Trophoblast cell (in vitro differentiated cells and primary cell): ENCODE measurements around the gene RAB11FIP5. TPM values are rescaled to one million over a fixed set of nuclear protein-coding genes. Genes with fewer than 3 reads are reported as not detected.
A peak's percentile ranks its signal among the peaks of the same experiment; 100 is the strongest.

ENCODE experiments used
- DNase-seq, 2 donors: peaks; one replicate each; pipeline ENCODE4 v3.0.0-alpha.2; 2016
- H2AFZ ChIP-seq: 2 replicates; pipeline ENCODE4 v1.6.1; 2013; ENCODE audit warnings: low read length, moderate library complexity, mild to moderate bottlenecking; ENCODE audit not compliant: insufficient read depth, poor library complexity
- H2AK5ac ChIP-seq: 2 replicates; pipeline ENCODE4 v1.6.1; 2013; ENCODE audit warnings: mild to moderate bottlenecking, low read length
- H2BK120ac ChIP-seq: 2 replicates; pipeline ENCODE4 v1.6.1; 2013; ENCODE audit warnings: low read length, mild to moderate bottlenecking, moderate library complexity; ENCODE audit not compliant: insufficient read depth, poor library complexity
- H2BK12ac ChIP-seq: 2 replicates; pipeline ENCODE4 v1.6.1; 2013; ENCODE audit warnings: mild to moderate bottlenecking, low read length, moderate library complexity
- H2BK5ac ChIP-seq: 2 replicates; pipeline ENCODE4 v1.6.1; 2013; ENCODE audit warnings: low read length, low read depth, moderate library complexity, mild to moderate bottlenecking; ENCODE audit not compliant: poor library complexity
- H3K14ac ChIP-seq: 2 replicates; pipeline ENCODE4 v1.6.1; 2013; ENCODE audit warnings: mild to moderate bottlenecking, low read length
- H3K18ac ChIP-seq: 2 replicates; pipeline ENCODE4 v1.6.1; 2013; ENCODE audit warnings: mild to moderate bottlenecking, low read length
- H3K23ac ChIP-seq: 2 replicates; pipeline ENCODE4 v1.6.1; 2013; ENCODE audit warnings: low read length
- H3K27ac ChIP-seq: 2 replicates; pipeline ENCODE4 v1.5.1; 2013; ENCODE audit warnings: low read depth, mild to moderate bottlenecking, inconsistent platforms, low read length, moderate library complexity
- H3K27me3 ChIP-seq: 2 replicates; pipeline ENCODE4 v1.6.1; 2013; ENCODE audit warnings: inconsistent platforms, mild to moderate bottlenecking, low read length, moderate library complexity; ENCODE audit not compliant: insufficient read depth
- H3K36me3 ChIP-seq, 2 experiments: 1 replicate in 1 of 2; 2 replicates in 1 of 2; pipeline ENCODE4 v1.6.1; 2013; ENCODE audit warnings: low read length in 2 of 2, mild to moderate bottlenecking in 2 of 2, moderate library complexity in 1 of 2; ENCODE audit not compliant: insufficient read depth in 2 of 2, control insufficient read depth in 1 of 2
- H3K4ac ChIP-seq: 2 replicates; pipeline ENCODE4 v1.6.1; 2013; ENCODE audit warnings: low read depth, mild to moderate bottlenecking, low read length, moderate library complexity
- H3K4me1 ChIP-seq, 2 experiments: 1 replicate in 1 of 2; 2 replicates in 1 of 2; pipeline ENCODE4 v1.6.1; 2013; ENCODE audit warnings: low read length in 2 of 2, mild to moderate bottlenecking in 2 of 2, moderate library complexity in 1 of 2; ENCODE audit not compliant: insufficient read depth in 2 of 2, control insufficient read depth in 1 of 2
- H3K4me2 ChIP-seq: 2 replicates; pipeline ENCODE4 v1.6.1; 2013; ENCODE audit warnings: inconsistent platforms, mild to moderate bottlenecking, low read length, moderate library complexity
- H3K4me3 ChIP-seq: 2 replicates; pipeline ENCODE4 v1.5.1; 2013; ENCODE audit warnings: mild to moderate bottlenecking, low read depth, low read length, inconsistent platforms
- H3K79me1 ChIP-seq: one replicate; pipeline ENCODE4 v1.6.1; 2013; ENCODE audit warnings: low read length
- H3K79me2 ChIP-seq: 2 replicates; pipeline ENCODE4 v1.6.1; 2013; ENCODE audit warnings: low read length, mild to moderate bottlenecking; ENCODE audit not compliant: control insufficient read depth, insufficient read depth, poor library complexity
- H3K9ac ChIP-seq: 2 replicates; pipeline ENCODE4 v1.6.1; 2013; ENCODE audit warnings: mild to moderate bottlenecking, low read length
- H3K9me3 ChIP-seq: 2 replicates; pipeline ENCODE4 v1.6.1; 2013; ENCODE audit warnings: low read depth, mild to moderate bottlenecking, control low read depth, inconsistent platforms, low read length; ENCODE audit not compliant: insufficient read depth
- H4K12ac ChIP-seq: 2 replicates; pipeline ENCODE4 v1.6.1; 2013; ENCODE audit warnings: low read depth, mild to moderate bottlenecking, low read length, moderate library complexity
- H4K8ac ChIP-seq: 2 replicates; pipeline ENCODE4 v1.6.1; 2013; ENCODE audit warnings: low read depth, mild to moderate bottlenecking, low read length, moderate library complexity
- H4K91ac ChIP-seq: one replicate; pipeline ENCODE4 v1.6.1; 2013; ENCODE audit warnings: low read depth, mild to moderate bottlenecking, low read length, moderate library complexity
- WGBS: extraction: QIAGEN DNeasy Blood & Tissue Kit; methylation state at CpG from one replicate; pipeline ENCODE4 v1.1.7; 2013; ENCODE audit warnings: missing lambda C conversion rate; ENCODE audit not compliant: insufficient read length, insufficient coverage; ENCODE audit errors: extremely low coverage; 5-methylcytosine and 5-hydroxymethylcytosine counted together
- polyA plus RNA-seq: library from polyadenylated mRNA; stranded (reverse); fragments of 200-250 nt; gene quantifications from 2 replicates; pipeline ENCODE4 v1.2.3, GENCODE V29; 2013

Gene RAB11FIP5, protein sequence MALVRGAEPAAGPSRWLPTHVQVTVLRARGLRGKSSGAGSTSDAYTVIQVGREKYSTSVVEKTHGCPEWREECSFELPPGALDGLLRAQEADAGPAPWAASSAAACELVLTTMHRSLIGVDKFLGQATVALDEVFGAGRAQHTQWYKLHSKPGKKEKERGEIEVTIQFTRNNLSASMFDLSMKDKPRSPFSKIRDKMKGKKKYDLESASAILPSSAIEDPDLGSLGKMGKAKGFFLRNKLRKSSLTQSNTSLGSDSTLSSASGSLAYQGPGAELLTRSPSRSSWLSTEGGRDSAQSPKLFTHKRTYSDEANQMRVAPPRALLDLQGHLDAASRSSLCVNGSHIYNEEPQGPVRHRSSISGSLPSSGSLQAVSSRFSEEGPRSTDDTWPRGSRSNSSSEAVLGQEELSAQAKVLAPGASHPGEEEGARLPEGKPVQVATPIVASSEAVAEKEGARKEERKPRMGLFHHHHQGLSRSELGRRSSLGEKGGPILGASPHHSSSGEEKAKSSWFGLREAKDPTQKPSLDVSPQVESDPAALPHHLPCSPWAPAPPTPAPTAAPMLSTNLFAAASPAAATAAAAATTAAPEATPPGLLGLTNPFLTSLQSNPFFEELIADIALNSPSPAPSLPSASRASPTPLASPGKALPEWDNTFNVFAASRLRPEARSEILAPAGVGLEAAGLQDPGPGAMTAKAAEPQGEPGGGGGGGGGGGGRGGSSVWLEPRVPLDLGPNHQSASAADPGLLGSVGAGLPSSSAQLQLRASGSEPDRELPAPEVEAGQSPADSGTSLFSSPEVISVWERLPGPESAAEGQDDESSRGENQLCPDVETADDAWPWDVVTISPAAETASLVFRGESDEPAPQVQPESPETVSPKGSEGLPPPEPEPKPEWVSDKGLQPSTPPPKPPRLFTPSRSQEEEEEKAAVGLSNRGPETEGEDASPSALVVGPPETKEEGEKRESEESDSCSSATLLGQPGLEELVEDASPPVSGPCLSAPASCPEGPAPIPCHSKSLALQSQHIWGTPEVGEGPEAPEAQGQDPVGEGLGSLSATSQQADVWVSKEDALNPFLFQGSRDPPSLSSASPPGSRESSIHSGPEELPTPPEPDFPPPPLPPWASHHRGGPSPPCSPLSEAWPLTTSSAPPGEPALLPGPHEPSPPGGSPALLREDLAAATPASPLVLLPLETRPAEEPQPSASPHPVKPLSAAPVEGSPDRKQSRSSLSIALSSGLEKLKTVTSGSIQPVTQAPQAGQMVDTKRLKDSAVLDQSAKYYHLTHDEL (N-terminal part only)
- 30.2 and 32.3 TPM in 2 replicates for polyA plus RNA-seq

DNA sequence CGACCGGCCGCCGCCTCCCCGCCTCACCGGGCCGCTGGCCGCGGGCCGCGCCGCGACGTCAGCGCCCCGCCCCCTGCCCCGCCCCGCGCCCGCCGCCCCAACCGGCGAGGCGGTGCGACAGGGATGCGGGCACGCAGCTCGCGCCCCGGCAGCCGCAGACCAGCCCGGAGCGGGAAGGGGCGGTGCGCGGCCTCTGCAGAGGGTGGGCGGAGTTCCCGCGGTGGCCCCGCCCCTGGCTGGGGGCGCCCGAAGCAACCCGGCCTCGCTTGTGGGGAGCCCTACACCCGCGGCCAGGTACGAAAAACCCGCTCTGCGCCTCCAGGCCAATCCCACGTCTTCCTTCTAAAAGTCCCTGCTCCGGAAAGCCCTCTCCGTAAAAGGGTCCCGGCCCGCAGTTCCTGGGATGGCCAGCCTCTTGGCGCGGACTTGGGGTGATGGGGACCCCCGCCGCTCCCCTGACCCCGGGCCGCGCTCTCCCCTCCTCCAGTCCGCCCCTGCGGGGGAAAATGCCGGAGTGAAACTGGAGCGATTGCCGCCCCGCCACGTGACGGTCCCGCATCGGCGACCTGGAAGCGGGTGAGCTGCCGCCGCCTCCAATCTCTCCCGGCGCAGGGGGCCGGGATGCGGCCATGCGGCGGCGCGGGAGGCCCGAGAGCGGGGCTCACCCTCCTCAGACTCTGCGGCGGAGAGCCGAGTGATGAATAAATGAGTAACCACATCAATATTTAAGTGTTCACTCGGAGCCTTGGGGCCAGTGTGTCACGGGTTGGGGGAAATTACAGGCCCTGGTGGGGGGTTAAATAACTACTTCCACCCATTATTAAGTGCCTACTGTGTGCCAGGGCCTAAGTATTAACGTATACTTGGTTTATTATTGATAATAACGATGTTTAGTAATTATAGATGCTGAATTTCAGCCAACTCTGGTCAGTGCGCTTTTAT is at the start of gene RAB11FIP5:
RAB11FIP5 (minus strand) TSS at position 36 of the 942 bp plus-strand sequence. CDS start 171 bp downstream, outside the sequence.
- H3K79me2 ChIP-seq = peaks cover 5% of the 10 kb centered on the region
- H2BK12ac ChIP-seq = peak within 1 kb of the TSS; percentile 47
- H2BK120ac ChIP-seq = peak within 1 kb of the TSS; percentile 68
- H3K27me3 ChIP-seq = no peaks in the 10 kb centered on the region
- peak within 1 kb of the TSS; percentile 54 for H3K9ac ChIP-seq
- H3K36me3 ChIP-seq = no peaks in the 10 kb centered on the region
- H4K91ac ChIP-seq = peak within 1 kb of the TSS; percentile 59
- peak within 1 kb of the TSS; percentile 76 for H3K4me3 ChIP-seq
- H3K4ac ChIP-seq = peak within 1 kb of the TSS; percentile 17
- H4K8ac ChIP-seq = peak within 1 kb of the TSS; percentile 63
- peak within 1 kb of the TSS; percentile 75 for H3K18ac ChIP-seq
- H2AK5ac ChIP-seq = no peak within 1 kb of the TSS
- peak within 1 kb of the TSS; percentile 39 for H4K12ac ChIP-seq
- H2BK5ac ChIP-seq = peak within 1 kb of the TSS; percentile 31
- H3K4me1 ChIP-seq = peaks cover 0 to 17% of the 10 kb centered on the region in 2 experiments
- peaks cover 7% of the 10 kb centered on the region for H3K79me1 ChIP-seq
- H3K23ac ChIP-seq = no peak within 1 kb of the TSS
- peak within 1 kb of the TSS; percentile 12 for H3K27ac ChIP-seq
- H2AFZ ChIP-seq = peak within 1 kb of the TSS; percentile 84
- peak; percentile 86 to 88 for DNase-seq
- no CpG with 5 or more reads among the region's 93 CpGs for WGBS
- H3K4me2 ChIP-seq = peak within 1 kb of the TSS; percentile 58
- H3K9me3 ChIP-seq = no peaks in the 10 kb centered on the region
- H3K14ac ChIP-seq = peak within 1 kb of the TSS; percentile 90

DNA sequence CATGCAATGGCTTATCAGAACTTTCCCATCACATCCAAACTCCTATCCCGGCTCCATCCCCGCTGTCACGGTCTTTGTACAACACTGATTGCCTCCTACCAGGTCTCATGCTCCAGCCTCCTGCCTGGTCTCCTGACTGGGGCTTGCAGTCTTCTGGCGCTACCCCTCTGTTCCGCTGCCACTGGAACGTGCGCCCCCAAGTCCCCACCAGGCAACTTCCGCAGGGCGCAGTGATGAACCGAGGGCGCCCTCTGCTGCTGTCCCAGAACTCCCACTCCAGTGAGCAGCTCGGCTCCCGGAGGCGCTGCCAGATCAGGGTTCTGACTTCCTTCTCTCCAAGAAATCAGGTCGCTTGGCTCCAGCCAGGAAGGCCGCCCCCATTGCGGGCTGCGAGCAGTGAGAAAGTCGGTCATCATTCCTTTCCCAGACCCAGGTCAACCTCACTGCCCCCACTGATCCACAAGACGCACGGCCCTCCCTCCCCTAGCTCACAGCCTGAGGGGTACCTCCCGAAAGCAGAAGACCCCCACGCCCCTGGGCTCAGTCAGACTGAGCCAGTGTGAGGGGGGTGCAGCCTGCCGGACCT is 43.9 kb upstream of the RAB11FIP5 start:
- Histone ChIP-seq H3K4me2 (peak overlapping the region; percentile 31), H3K27ac (no peak overlapping the region), H4K8ac (no peak overlapping the region), H3K18ac (no peak overlapping the region), H3K4me1 (no peaks in the 10 kb centered on the region), H2AK5ac (no peak overlapping the region), H4K12ac (no peak overlapping the region), H3K9me3 (no peaks in the 10 kb centered on the region), H3K14ac (no peak overlapping the region), H2BK12ac (no peak overlapping the region), H3K79me1 (no peaks in the 10 kb centered on the region), H2BK120ac (no peak overlapping the region), H3K27me3 (no peaks in the 10 kb centered on the region), H3K4ac (no peak overlapping the region), H2BK5ac (no peak overlapping the region), H3K79me2 (no peaks in the 10 kb centered on the region), H3K23ac (no peak overlapping the region), H3K9ac (no peak overlapping the region), H2AFZ (no peak overlapping the region), H3K4me3 (no peak overlapping the region), H3K36me3 (no peaks in the 10 kb centered on the region), H4K91ac (no peak overlapping the region)
- peak in 1 of 2 donors; percentile 36 for DNase-seq
- no CpG with 5 or more reads among the region's 24 CpGs for WGBS

DNA sequence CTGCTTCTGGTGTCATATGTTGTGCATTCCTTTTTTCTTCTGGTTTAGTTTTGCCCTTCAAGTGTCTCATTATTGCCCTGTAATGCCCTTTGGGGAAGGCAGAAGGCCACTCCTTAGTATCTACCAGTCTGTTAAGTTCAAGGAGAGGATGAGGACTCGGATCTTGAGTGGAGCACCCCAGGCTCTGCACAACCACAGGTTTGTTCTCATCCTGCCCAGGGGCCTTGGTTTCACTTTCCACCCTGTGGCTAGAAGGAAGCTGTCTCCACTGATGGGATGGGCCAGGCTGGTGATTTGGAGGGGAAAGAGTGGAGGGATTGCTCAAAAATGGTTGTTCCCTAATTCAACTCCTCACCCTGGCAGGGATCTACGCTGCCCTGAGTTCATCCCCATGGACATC is 30.2 kb upstream of the RAB11FIP5 start:
- Histone ChIP-seq H3K9me3 (no peaks in the 10 kb centered on the region), H3K79me2 (no peaks in the 10 kb centered on the region), H3K4me3 (no peak overlapping the region), H3K9ac (no peak overlapping the region), H3K18ac (no peak overlapping the region), H3K4ac (no peak overlapping the region), H3K27me3 (no peaks in the 10 kb centered on the region), H2AFZ (no peak overlapping the region), H4K91ac (no peak overlapping the region), H2BK120ac (no peak overlapping the region), H4K12ac (no peak overlapping the region), H3K79me1 (no peaks in the 10 kb centered on the region), H2BK12ac (no peak overlapping the region), H2AK5ac (no peak overlapping the region), H3K36me3 (no peaks in the 10 kb centered on the region), H3K4me2 (no peak overlapping the region), H4K8ac (no peak overlapping the region), H3K27ac (no peak overlapping the region), H3K14ac (no peak overlapping the region), H3K4me1 (no peaks in the 10 kb centered on the region), H3K23ac (no peak overlapping the region), H2BK5ac (no peak overlapping the region)
- no peak for DNase-seq
- WGBS = no CpG with 5 or more reads among the region's 2 CpGs
